ENCODE measurements around the gene NCAPD3. TPM values are rescaled to one million over a fixed set of nuclear protein-coding genes. Genes with fewer than 3 reads are reported as not detected.

Gene NCAPD3
- total RNA-seq, 1 experiment from 2014 or later: 52.2 TPM

GRCh38 chr11:134159652-134160051, 64.1 kb downstream of the NCAPD3 start:
- H3K4me2 ChIP-seq (ENCODE audit: insufficient read depth, insufficient read length, low read length): no peak overlapping the region
- H2BK20ac ChIP-seq (ENCODE audit: low read depth, low read length, poor library complexity, severe bottlenecking): no peak overlapping the region
- no peaks in the 10 kb centered on the region for H3K27me3 ChIP-seq (ENCODE audit: insufficient read depth, low read length)
- H3K9ac ChIP-seq (ENCODE audit: extremely low read depth, insufficient read length, low read length): no peak overlapping the region
- H3K4me3 Mint-ChIP-seq: no peak overlapping the region
- H3K79me1 ChIP-seq (ENCODE audit: insufficient read depth, low read depth, low read length, poor library complexity, severe bottlenecking): no peaks in the 10 kb centered on the region
- H2AFZ ChIP-seq (ENCODE audit: low read length): no peak overlapping the region
- H3K23ac ChIP-seq (ENCODE audit: insufficient read length, low read depth, low read length): no peak overlapping the region
- WGBS (ENCODE audit: extremely low coverage, insufficient read length, low lambda C conversion rate): no CpG with 5 or more reads among the region's 9 CpGs
- no peaks in the 10 kb centered on the region for H3K79me2 ChIP-seq (ENCODE audit: insufficient read depth, low read length)
- no peak overlapping the region for H3K27ac Mint-ChIP-seq
- no peak overlapping the region for H3K27ac ChIP-seq (ENCODE audit: insufficient read length, low read depth, low read length)
- no peak overlapping the region for H3T11ph ChIP-seq (ENCODE audit: low read length)
- no peak overlapping the region for H2BK120ac ChIP-seq (ENCODE audit: low read depth, low read length, poor library complexity, severe bottlenecking)
- H3K23me2 ChIP-seq (ENCODE audit: insufficient read length, low read depth, low read length, poor library complexity, severe bottlenecking): no peaks in the 10 kb centered on the region
- no peaks in the 10 kb centered on the region for H3K4me1 Mint-ChIP-seq
- H3K27me3 Mint-ChIP-seq (ENCODE audit: low read depth): peaks cover 17% of the 10 kb centered on the region
- H3K9me3 Mint-ChIP-seq: peaks cover 48 to 57% of the 10 kb centered on the region in 2 experiments
- no peak for TF ChIP-seq CTCF (conservative IDR thresholded peaks at IDR 0.05)
- H3K14ac ChIP-seq (ENCODE audit: insufficient read depth, low read length): no peak overlapping the region
- no peak overlapping the region for H2AK5ac ChIP-seq (ENCODE audit: insufficient read length, low read length)
- no peak overlapping the region for H3K18ac ChIP-seq (ENCODE audit: insufficient read length, low read depth, low read length)
- no peak overlapping the region for H3K4ac ChIP-seq (ENCODE audit: low read depth, low read length)
- H3K36me3 Mint-ChIP-seq (ENCODE audit: insufficient read depth in 1 of 3, low read depth in 3 of 3): peaks cover 95 to 100% (median 100%) of the 10 kb centered on the region in 3 experiments
- no peak overlapping the region for H4K5ac ChIP-seq (ENCODE audit: insufficient read length, low read depth, low read length)
- DNase-seq: no peak
- no peaks in the 10 kb centered on the region for H4K20me1 ChIP-seq (ENCODE audit: control insufficient read depth, insufficient read depth, insufficient read length)
- H3K4me1 ChIP-seq (ENCODE audit: insufficient read depth, low read length): no peaks in the 10 kb centered on the region
- H2BK5ac ChIP-seq (ENCODE audit: insufficient read length, low read length): no peak overlapping the region
- peaks cover 42% of the 10 kb centered on the region for H3K9me3 ChIP-seq (ENCODE audit: control insufficient read depth, low read depth, low read length)
- H2BK15ac ChIP-seq (ENCODE audit: low read depth, low read length): no peak overlapping the region
- H3K56ac ChIP-seq (ENCODE audit: insufficient read length, low read depth, low read length): no peak overlapping the region
- H2BK12ac ChIP-seq (ENCODE audit: insufficient read length, low read depth, low read length): no peak overlapping the region
- no peak overlapping the region for H4K91ac ChIP-seq (ENCODE audit: insufficient read length, low read depth, low read length)
- no peak overlapping the region for H4K8ac ChIP-seq (replicated peaks; ENCODE audit: insufficient read length, low read depth, low read length)
